Stomach smooth muscle (tissue), 2 donors: ENCODE data around the gene NEURL1B.

ENCODE experiments used
- H3K27ac ChIP-seq: one replicate; pipeline ENCODE4 v1.7.0; 2013; ENCODE audit warnings: mild to moderate bottlenecking, low read length, inconsistent platforms
- H3K27me3 ChIP-seq, 2 donors: one replicate each; pipeline ENCODE4 v1.7.0; 2013; ENCODE audit warnings: low read length in 2 of 2; ENCODE audit not compliant: insufficient read depth in 2 of 2, control insufficient read depth in 1 of 2
- H3K36me3 ChIP-seq, 2 donors: one replicate each; pipeline ENCODE4 v1.7.0; 2013; ENCODE audit warnings: low read length in 2 of 2; ENCODE audit not compliant: control insufficient read depth in 2 of 2, insufficient read depth in 2 of 2
- H3K4me1 ChIP-seq: one replicate; pipeline ENCODE4 v1.7.0; 2013; ENCODE audit warnings: low read length; ENCODE audit not compliant: control insufficient read depth, insufficient read depth
- H3K4me3 ChIP-seq, 2 donors: one replicate each; pipeline ENCODE4 v1.7.0; 2013; ENCODE audit warnings: low read length in 2 of 2
- H3K9ac ChIP-seq, 2 donors: one replicate each; pipeline ENCODE4 v1.7.0; 2013; ENCODE audit warnings: low read length in 2 of 2, mild to moderate bottlenecking in 1 of 2
- H3K9me3 ChIP-seq, 2 donors: one replicate each; pipeline ENCODE4 v1.7.0; 2013; ENCODE audit warnings: low read length in 2 of 2; ENCODE audit not compliant: control insufficient read depth in 2 of 2
- donor health status: healthy.
- donor health status: Pancreatic carcinoma.

Gene NEURL1B

DNA sequence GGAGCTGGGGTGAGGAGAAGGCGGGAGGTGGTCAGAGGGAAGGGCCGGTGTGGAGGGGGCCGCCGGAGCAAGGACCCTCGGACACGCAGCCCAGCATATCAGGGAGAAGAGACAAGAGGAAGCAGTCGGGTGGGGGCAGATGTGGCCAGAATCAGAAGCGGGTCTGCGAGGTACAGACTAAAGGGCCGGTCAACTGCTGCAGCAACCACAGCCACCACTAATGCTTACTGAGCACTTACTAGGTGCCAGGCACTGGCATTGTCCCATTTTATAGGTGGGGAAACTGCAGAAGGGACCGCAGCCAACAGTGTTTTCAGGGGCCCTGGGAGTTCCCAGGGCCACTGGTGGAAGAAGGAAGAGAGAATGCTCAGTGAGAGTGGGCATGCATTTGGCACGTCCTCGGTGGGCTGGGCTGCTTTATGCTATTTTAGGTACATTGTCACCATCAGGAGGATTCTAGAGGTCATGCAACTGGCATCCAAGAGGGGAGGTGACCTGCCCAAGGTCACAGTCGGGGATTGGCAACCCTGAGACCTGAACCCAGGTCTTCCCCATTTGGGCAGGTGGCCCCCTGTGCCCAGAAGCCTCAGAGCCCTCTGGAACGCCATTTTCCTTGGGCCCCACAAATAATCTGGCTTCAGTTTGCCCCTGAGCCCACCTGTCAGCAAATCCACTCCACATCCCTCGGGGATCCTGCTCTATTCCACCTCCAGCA lies 76.6 kb downstream of the NEURL1B start:
- H3K9ac ChIP-seq, result no peak overlapping the region
- H3K27ac ChIP-seq, result no peak overlapping the region
- no peak overlapping the region for H3K4me3 ChIP-seq
- peaks cover 34% of the 10 kb centered on the region for H3K4me1 ChIP-seq
- no peaks in the 10 kb centered on the region for H3K27me3 ChIP-seq
- no peaks in the 10 kb centered on the region for H3K9me3 ChIP-seq
- no peaks in the 10 kb centered on the region for H3K36me3 ChIP-seq

- Histone ChIP-seq H3K9me3 (no peaks in the 10 kb centered on the region), H3K27ac (no peak overlapping the region), H3K9ac (no peak overlapping the region), H3K27me3 (no peaks in the 10 kb centered on the region), H3K4me1 (peaks cover 26% of the 10 kb centered on the region), H3K36me3 (no peaks in the 10 kb centered on the region), H3K4me3 (no peak overlapping the region)
Observed at GRCh38 chr5:172718527-172719114, 77.6 kb downstream of the NEURL1B start.

GRCh38 chr5:172719211-172719610 lies 78.1 kb downstream of the NEURL1B start:
- Histone ChIP-seq H3K9ac (no peak overlapping the region), H3K36me3 (no peaks in the 10 kb centered on the region), H3K27me3 (no peaks in the 10 kb centered on the region), H3K4me1 (peaks cover 26% of the 10 kb centered on the region), H3K27ac (no peak overlapping the region), H3K9me3 (no peaks in the 10 kb centered on the region), H3K4me3 (no peak overlapping the region)

DNA sequence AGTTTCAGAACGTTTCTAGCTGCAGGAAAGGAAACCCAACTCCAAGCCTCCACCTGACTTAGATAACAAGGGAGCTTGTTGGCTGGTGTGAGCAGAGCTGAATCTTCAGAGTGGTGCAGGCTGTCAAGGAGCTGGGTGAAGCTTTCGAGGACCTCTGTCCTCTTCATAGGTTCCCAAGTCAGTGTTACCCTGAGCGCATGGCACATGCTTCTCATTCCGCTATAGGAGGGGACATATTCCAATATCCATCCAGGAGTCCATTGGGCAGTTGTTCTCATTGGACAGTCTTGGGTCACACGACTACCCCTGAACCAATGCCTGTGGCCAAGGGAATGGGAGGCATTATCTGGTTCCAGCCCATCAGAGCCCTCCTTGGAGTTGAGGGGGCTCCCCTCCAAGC lies 79.6 kb downstream of the NEURL1B start:
- no peaks in the 10 kb centered on the region for H3K36me3 ChIP-seq
- H3K27ac ChIP-seq, result no peak overlapping the region
- peaks cover 19% of the 10 kb centered on the region for H3K4me1 ChIP-seq
- no peak overlapping the region for H3K4me3 ChIP-seq
- no peak overlapping the region for H3K9ac ChIP-seq
- H3K27me3 ChIP-seq, result no peaks in the 10 kb centered on the region
- H3K9me3 ChIP-seq, result no peaks in the 10 kb centered on the region

- H3K27ac ChIP-seq, result no peak overlapping the region
- no peaks in the 10 kb centered on the region for H3K36me3 ChIP-seq
- H3K4me1 ChIP-seq, result peaks cover 17% of the 10 kb centered on the region
- H3K27me3 ChIP-seq, result no peaks in the 10 kb centered on the region
- H3K4me3 ChIP-seq, result no peak overlapping the region
- no peaks in the 10 kb centered on the region for H3K9me3 ChIP-seq
- H3K9ac ChIP-seq, result no peak overlapping the region
Observed at GRCh38 chr5:172721455-172722326, 80.6 kb downstream of the NEURL1B start.

DNA sequence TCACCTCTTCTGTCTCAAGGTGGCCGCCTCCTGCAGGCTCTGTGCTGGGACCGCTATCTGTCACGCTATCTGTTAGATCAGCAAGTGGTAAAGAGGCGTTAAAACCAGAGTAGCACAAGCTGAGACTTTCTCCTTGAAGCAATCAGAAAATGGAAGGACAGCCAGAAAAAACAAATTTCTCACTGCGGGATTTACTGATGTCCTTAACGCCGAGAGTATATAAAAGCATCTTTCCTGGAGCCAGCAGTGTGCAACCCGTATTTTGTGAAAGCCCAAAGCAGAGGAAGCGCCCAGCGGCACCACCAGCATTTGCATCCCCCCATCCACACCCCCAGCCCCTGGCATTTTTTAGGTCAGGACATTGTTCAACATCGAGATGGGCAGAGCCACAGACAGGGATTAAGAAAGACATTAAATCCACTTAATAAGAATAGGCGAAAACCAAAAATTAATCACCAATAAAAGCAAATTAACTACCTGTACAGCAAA lies 81.3 kb downstream of the NEURL1B start:
- no peaks in the 10 kb centered on the region for H3K36me3 ChIP-seq
- no peaks in the 10 kb centered on the region for H3K9me3 ChIP-seq
- H3K27me3 ChIP-seq, result no peaks in the 10 kb centered on the region
- H3K9ac ChIP-seq, result no peak overlapping the region
- no peak overlapping the region for H3K4me3 ChIP-seq
- H3K27ac ChIP-seq, result no peak overlapping the region
- peaks cover 11% of the 10 kb centered on the region for H3K4me1 ChIP-seq

- Histone ChIP-seq H3K27ac (no peak overlapping the region), H3K9me3 (no peaks in the 10 kb centered on the region), H3K27me3 (no peaks in the 10 kb centered on the region), H3K9ac (no peak overlapping the region), H3K4me1 (peaks cover 9% of the 10 kb centered on the region), H3K36me3 (no peaks in the 10 kb centered on the region), H3K4me3 (no peak overlapping the region)
Observed at GRCh38 chr5:172723508-172723907, 82.4 kb downstream of the NEURL1B start.

GRCh38 chr5:172724242-172725183 lies 83.5 kb downstream of the NEURL1B start:
- Histone ChIP-seq H3K4me3 (no peak overlapping the region), H3K36me3 (no peaks in the 10 kb centered on the region), H3K27me3 (no peaks in the 10 kb centered on the region), H3K4me1 (peaks cover 9% of the 10 kb centered on the region), H3K27ac (no peak overlapping the region), H3K9ac (no peak overlapping the region), H3K9me3 (no peaks in the 10 kb centered on the region)

GRCh38 chr5:172725273-172725672 lies 84.2 kb downstream of the NEURL1B start:
- Histone ChIP-seq H3K4me1 (peaks cover 9% of the 10 kb centered on the region), H3K27ac (no peak overlapping the region), H3K36me3 (no peaks in the 10 kb centered on the region), H3K27me3 (no peaks in the 10 kb centered on the region), H3K9me3 (no peaks in the 10 kb centered on the region), H3K4me3 (no peak overlapping the region), H3K9ac (no peak overlapping the region)

DNA sequence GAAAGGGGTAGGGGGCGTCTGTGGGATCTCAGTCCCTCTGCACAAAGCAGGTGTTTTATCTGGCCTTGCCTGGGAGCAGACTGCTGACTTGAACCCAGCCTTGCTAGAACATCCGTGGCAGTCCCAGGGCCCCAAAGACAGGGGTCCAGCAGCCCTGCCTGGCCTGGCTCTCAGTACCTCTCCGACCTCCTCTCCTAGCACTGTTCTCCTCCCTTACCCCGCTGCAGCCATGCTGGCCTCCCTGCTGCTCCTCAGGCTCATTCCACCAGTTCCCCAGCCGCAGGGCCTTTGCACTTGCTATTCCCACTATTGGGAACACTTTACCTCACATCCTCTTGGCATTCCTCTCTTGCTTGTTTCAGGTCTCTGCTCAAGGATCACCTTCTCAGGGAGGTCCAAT lies 84.7 kb downstream of the NEURL1B start:
- Histone ChIP-seq H3K9me3 (no peaks in the 10 kb centered on the region), H3K9ac (no peak overlapping the region), H3K27ac (no peak overlapping the region), H3K27me3 (no peaks in the 10 kb centered on the region), H3K36me3 (no peaks in the 10 kb centered on the region), H3K4me3 (no peak overlapping the region), H3K4me1 (peaks cover 9% of the 10 kb centered on the region)
